Measurements from ENCODE around the gene HAO1.
"Not testable (repeated sequence)": the region's sequence is repeated elsewhere in the genome, so short reads cannot be mapped to it uniquely, and the experiment has no call there.

The HAO1 gene

GRCh38 chr20:7940341-7940740, at the start of gene HAO1:
Gene HAO1, minus strand, starts transcription at chr20:7940458. Its CDS starts 36 bp downstream, at chr20:7940422.
- Mint-ChIP-seq H3K36me3 (ENCODE audit: low read depth) (no peaks in the 10 kb centered on the region), H3K4me1 (ENCODE audit: low read depth) (peaks cover 7% of the 10 kb centered on the region), H3K4me3 (no peak within 1 kb of the TSS), H3K27me3 (no peaks in the 10 kb centered on the region), H3K9me3 (no peaks in the 10 kb centered on the region), H3K27ac (no peak within 1 kb of the TSS)
- intact Hi-C loops (cut with micrococcal nuclease), result no loop called here

DNA sequence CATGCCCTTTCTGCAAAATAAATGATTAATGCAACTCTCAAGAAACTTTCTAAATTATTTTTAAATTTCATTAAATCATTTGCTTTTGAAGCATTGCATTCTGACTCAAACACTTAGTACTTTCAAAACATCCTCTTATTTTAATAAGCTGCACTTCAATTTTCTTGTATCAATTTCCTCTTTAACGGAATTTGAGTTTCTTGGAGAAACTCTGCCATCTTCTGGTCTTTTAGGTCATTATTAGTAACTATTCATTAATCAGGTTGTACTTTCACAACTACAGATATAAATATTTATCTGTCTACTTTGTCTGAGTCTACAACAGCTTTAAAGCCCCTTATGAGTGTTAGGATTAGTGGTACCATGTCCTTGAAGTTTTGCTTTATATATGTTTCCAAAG, 49.1 kb upstream of the HAO1 start:
- no peaks in the 10 kb centered on the region for H3K27me3 Mint-ChIP-seq
- peaks cover 4% of the 10 kb centered on the region for H3K4me1 Mint-ChIP-seq (ENCODE audit: low read depth)
- no peak overlapping the region for H3K27ac Mint-ChIP-seq
- no peak overlapping the region for H3K4me3 Mint-ChIP-seq
- intact Hi-C loops (cut with micrococcal nuclease), result loop anchor here (2.0 kb wide), 1 partner anchor 51 kb away; no protein-coding TSS in a partner anchor
- H3K36me3 Mint-ChIP-seq (ENCODE audit: low read depth), result peaks cover 29% of the 10 kb centered on the region
- H3K9me3 Mint-ChIP-seq, result no peaks in the 10 kb centered on the region

GRCh38 chr20:7985916-7986315, 45.7 kb upstream of the HAO1 start:
- Mint-ChIP-seq H3K27me3 (no peaks in the 10 kb centered on the region), H3K4me1 (ENCODE audit: low read depth) (no peaks in the 10 kb centered on the region), H3K9me3 (no peaks in the 10 kb centered on the region), H3K27ac (no peak overlapping the region), H3K36me3 (ENCODE audit: low read depth) (peaks cover 32% of the 10 kb centered on the region), H3K4me3 (no peak overlapping the region)
- intact Hi-C loops (cut with micrococcal nuclease), result no loop called here

- Mint-ChIP-seq H3K27me3 (no peaks in the 10 kb centered on the region), H3K27ac (no peak overlapping the region), H3K36me3 (ENCODE audit: low read depth) (peaks cover 42% of the 10 kb centered on the region), H3K9me3 (no peaks in the 10 kb centered on the region), H3K4me3 (no peak overlapping the region), H3K4me1 (ENCODE audit: low read depth) (no peaks in the 10 kb centered on the region)
- intact Hi-C loops (cut with micrococcal nuclease), result no loop called here
Measured at GRCh38 chr20:7984192-7984591, 43.9 kb upstream of the HAO1 start.

GRCh38 chr20:7981374-7981773, 41.1 kb upstream of the HAO1 start:
- intact Hi-C loops (cut with micrococcal nuclease), result no loop called here
- H3K36me3 Mint-ChIP-seq (ENCODE audit: low read depth), result peaks cover 48% of the 10 kb centered on the region
- H3K4me1 Mint-ChIP-seq (ENCODE audit: low read depth), result no peaks in the 10 kb centered on the region
- H3K27me3 Mint-ChIP-seq, result no peaks in the 10 kb centered on the region
- no peak overlapping the region for H3K4me3 Mint-ChIP-seq
- no peaks in the 10 kb centered on the region for H3K9me3 Mint-ChIP-seq
- H3K27ac Mint-ChIP-seq, result no peak overlapping the region

GRCh38 chr20:7980332-7981046, 40.2 kb upstream of the HAO1 start:
- Mint-ChIP-seq H3K36me3 (ENCODE audit: low read depth) (peaks cover 42% of the 10 kb centered on the region), H3K4me1 (ENCODE audit: low read depth) (no peaks in the 10 kb centered on the region), H3K27ac (no peak overlapping the region), H3K27me3 (no peaks in the 10 kb centered on the region), H3K9me3 (no peaks in the 10 kb centered on the region), H3K4me3 (no peak overlapping the region)
- intact Hi-C loops (cut with micrococcal nuclease), result no loop called here

DNA sequence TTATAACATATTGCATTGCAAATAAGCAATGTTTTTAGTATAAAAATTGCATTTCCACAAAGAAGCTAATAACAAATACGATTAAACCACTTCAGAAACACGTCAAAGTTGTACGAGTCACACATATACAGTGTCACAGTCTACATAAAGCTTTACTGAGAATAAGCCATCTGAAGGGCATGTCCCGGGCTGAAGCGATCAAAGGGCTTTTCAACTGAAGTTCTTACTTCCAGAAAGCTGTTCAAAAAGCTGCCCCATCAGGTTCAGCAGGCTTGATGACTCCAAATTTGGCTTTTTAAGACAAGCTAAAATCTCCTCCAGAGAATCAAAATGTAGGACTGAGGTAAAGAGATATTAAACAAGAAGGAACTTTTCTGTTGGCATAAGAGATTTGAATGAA, 37.5 kb upstream of the HAO1 start:
- no peaks in the 10 kb centered on the region for H3K9me3 Mint-ChIP-seq
- H3K27ac Mint-ChIP-seq, result no peak overlapping the region
- intact Hi-C loops (cut with micrococcal nuclease), result no loop called here
- H3K4me1 Mint-ChIP-seq (ENCODE audit: low read depth), result no peaks in the 10 kb centered on the region
- H3K36me3 Mint-ChIP-seq (ENCODE audit: low read depth), result peaks cover 33% of the 10 kb centered on the region
- peaks cover 4% of the 10 kb centered on the region for H3K27me3 Mint-ChIP-seq
- H3K4me3 Mint-ChIP-seq, result no peak overlapping the region

DNA sequence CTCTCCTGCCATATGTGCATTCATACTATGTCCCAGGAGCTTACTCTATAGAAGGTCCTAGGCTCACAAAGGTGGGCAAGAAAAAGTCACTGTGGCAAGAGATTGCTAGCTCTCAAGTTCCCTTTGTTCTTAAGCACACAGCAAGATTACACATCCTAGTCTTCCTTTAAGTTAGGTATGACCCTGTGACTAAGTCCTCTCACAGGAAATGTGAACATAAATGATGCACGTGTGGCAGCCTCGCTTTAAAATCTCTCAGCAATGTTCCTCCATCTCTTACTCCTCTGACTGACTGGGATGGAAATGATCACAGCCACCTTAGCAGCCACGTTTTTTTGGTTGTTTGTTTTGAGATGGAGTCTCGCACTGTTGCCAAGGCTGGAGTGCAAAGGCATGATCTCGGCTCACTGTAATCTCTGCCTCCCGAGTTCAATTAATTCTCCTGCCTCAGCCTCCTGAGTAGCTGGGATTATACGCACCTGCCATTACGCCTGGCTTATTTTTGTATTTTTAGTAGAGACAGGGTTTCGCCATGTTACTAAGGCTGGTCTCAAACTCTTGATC, 35.7 kb upstream of the HAO1 start:
- Mint-ChIP-seq H3K4me3 (no peak overlapping the region), H3K9me3 (no peaks in the 10 kb centered on the region), H3K4me1 (ENCODE audit: low read depth) (no peaks in the 10 kb centered on the region), H3K27ac (no peak overlapping the region), H3K36me3 (ENCODE audit: low read depth) (peaks cover 16% of the 10 kb centered on the region), H3K27me3 (peaks cover 6% of the 10 kb centered on the region)
- intact Hi-C loops (cut with micrococcal nuclease), result no loop called here

- H3K27me3 Mint-ChIP-seq, result peaks cover 8% of the 10 kb centered on the region
- no peaks in the 10 kb centered on the region for H3K4me1 Mint-ChIP-seq (ENCODE audit: low read depth)
- peaks cover 6% of the 10 kb centered on the region for H3K36me3 Mint-ChIP-seq (ENCODE audit: low read depth)
- intact Hi-C loops (cut with micrococcal nuclease), result no loop called here
- no peak overlapping the region for H3K4me3 Mint-ChIP-seq
- H3K9me3 Mint-ChIP-seq, result no peaks in the 10 kb centered on the region
- no peak overlapping the region for H3K27ac Mint-ChIP-seq
Measured at GRCh38 chr20:7974785-7975435, 34.7 kb upstream of the HAO1 start.

DNA sequence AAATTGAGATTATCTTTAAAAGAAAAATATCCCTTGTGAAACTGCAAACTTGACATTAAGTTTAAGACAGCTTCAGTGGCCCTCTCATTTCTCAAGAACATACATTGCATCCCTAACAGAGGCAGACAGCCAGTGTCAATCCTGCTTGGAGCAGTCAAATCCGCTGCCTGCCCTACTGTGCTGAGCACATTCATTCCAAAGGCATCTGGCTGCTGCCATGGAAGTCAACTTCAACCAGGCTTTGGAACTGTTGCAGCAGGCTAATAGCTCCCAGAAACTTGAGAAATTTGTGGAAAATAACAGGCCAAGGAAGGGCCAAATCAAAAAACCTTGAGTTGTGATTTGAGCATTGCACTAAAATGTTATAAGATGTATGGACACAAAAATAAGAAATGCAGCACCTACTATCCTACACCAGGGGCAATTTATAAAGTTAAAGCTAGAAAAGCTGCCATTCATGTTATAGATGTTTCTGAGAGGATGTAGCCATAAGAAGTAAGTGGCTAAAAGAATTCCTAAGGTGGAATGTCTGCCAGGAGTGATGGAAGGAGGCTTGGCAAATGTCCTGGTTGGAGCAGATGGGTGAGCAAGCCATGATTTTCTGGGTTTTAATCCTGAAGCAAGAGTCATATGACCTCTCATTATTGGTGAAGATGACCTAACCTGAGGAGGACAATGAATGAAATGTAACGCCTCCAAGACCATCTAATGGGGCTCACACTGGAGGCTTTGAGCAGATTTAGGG, 31.4 kb upstream of the HAO1 start:
- Mint-ChIP-seq H3K9me3 (no peaks in the 10 kb centered on the region), H3K36me3 (ENCODE audit: low read depth) (no peaks in the 10 kb centered on the region), H3K27me3 (peaks cover 8% of the 10 kb centered on the region), H3K4me3 (no peak overlapping the region), H3K27ac (no peak overlapping the region), H3K4me1 (ENCODE audit: low read depth) (no peaks in the 10 kb centered on the region)
- intact Hi-C loops (cut with micrococcal nuclease), result no loop called here

DNA sequence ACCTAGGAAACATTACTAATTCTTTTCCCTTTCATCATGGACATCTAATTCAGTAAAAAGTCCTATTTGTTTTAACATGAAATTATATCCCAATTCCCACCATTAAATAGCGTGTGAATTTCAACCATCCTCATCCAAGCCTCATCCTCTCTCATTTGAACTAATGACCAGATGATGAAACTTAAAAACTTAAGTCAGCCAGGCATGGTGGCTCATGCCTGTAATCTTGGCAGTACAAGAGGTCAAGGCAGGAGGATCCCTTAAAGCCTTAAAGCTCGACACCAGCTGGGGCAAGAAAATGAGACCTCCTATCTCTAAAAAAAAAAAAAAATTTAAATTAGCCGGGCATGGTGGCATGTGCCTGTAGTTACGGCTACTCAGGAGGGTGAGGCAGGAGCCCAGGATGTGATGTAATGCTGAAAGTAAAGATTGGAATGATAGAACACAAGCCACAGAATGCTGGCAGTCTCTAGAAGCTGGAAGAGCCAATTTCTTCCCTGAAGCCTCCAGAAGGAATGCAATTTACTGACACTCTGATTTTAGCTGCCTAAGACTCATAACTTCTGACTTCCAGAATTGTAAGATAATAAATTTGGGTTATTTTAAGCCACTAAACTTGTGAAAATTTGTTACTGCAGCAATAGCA, 27.1 kb upstream of the HAO1 start:
- Mint-ChIP-seq H3K27ac (no peak overlapping the region), H3K4me3 (no peak overlapping the region), H3K4me1 (ENCODE audit: low read depth) (no peaks in the 10 kb centered on the region), H3K9me3 (no peaks in the 10 kb centered on the region), H3K27me3 (peaks cover 4% of the 10 kb centered on the region), H3K36me3 (ENCODE audit: low read depth) (no peaks in the 10 kb centered on the region)
- intact Hi-C loops (cut with micrococcal nuclease), result no loop called here

DNA sequence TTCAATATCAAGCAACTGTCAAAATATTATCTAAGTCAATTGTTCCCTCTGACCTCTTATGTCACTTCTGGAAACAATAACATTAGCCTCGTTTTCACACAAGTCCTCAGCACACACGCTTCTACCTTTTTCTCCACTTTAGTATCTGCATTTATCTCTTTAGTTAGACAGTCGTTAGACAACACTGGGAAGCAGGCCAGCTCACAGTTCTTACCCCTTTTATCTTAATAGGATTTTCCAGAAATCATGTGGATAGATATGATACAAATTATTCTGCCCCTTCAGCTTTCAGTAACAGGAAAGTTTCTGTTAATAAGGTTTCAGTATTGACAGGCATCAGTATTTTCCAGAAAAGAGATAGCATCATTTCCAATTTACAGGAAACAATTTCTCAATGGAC, 25.9 kb upstream of the HAO1 start:
- H3K27ac Mint-ChIP-seq, result no peak overlapping the region
- no peaks in the 10 kb centered on the region for H3K9me3 Mint-ChIP-seq
- H3K27me3 Mint-ChIP-seq, result peaks cover 2% of the 10 kb centered on the region
- no peak overlapping the region for H3K4me3 Mint-ChIP-seq
- no peaks in the 10 kb centered on the region for H3K4me1 Mint-ChIP-seq (ENCODE audit: low read depth)
- H3K36me3 Mint-ChIP-seq (ENCODE audit: low read depth), result no peaks in the 10 kb centered on the region
- intact Hi-C loops (cut with micrococcal nuclease), result no loop called here

DNA sequence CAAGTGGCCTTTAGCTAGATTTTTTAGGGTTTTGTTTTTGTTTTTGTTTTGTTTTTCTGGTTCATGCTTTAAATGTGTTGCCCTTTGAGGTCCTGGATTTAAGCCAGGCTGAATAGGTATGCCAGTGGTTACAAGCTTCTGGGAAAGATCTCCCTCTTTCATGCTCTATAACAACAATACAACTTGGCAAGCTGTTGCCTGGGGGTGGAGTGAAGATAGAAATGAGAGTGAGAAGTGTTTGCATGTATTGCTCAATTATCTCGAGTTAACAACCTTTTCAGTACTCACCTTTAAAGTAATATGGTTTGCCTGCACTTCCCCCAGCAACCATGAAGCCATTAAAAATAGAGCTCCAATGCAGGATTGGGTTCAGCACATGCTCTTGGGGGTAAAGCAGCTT, 19.2 kb upstream of the HAO1 start:
- Mint-ChIP-seq H3K9me3 (peaks cover 17% of the 10 kb centered on the region), H3K4me3 (no peak overlapping the region), H3K4me1 (ENCODE audit: low read depth) (no peaks in the 10 kb centered on the region), H3K27ac (no peak overlapping the region), H3K27me3 (no peaks in the 10 kb centered on the region), H3K36me3 (ENCODE audit: low read depth) (no peaks in the 10 kb centered on the region)
- intact Hi-C loops (cut with micrococcal nuclease), result no loop called here

DNA sequence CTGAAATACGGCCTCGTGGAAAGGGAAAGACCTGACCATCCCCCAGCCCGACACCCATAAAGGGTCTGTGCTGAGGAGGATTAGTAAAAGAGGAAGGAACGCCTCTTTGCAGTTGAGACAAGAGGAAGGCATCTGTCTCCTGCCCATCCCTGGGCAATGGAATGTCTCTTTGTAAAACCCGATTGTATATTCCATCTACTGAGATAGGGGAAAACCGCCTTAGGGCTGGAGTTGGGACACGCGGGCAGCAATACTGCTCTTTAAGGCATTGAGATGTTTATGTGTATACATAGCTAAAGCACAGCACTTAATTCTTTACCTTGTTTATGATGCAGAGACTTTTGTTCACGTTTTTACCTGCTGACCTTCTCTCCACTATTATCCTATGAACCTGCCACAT, 16.3 kb upstream of the HAO1 start:
- intact Hi-C loops (cut with micrococcal nuclease); H3K27ac Mint-ChIP-seq; H3K4me1 Mint-ChIP-seq (ENCODE audit: low read depth); H3K4me3 Mint-ChIP-seq; H3K36me3 Mint-ChIP-seq (ENCODE audit: low read depth); H3K27me3 Mint-ChIP-seq: not testable (repeated sequence)
- H3K9me3 Mint-ChIP-seq, result peaks cover 17% of the 10 kb centered on the region
